ENCODE results near the gene ERMP1.

Gene ERMP1

GRCh38 chr9:5756633-5757032, 76.3 kb downstream of the ERMP1 start:
- H3K4me3 ChIP-seq (ENCODE audit: low read depth, low read length): no peak overlapping the region
- no peak for TF ChIP-seq CTCF (IDR thresholded peaks at IDR 0.05; ENCODE audit: low read depth, low read length)

- no peak overlapping the region for H3K4me3 ChIP-seq (ENCODE audit: low read depth, low read length)
- TF ChIP-seq CTCF (IDR thresholded peaks at IDR 0.05; ENCODE audit: low read depth, low read length): no peak
These were observed 82.3 kb downstream of the ERMP1 start for GRCh38 chr9:5750569-5750968.

GRCh38 chr9:5749306-5749705, 83.6 kb downstream of the ERMP1 start:
- H3K4me3 ChIP-seq (ENCODE audit: low read depth, low read length): no peak overlapping the region
- TF ChIP-seq CTCF (IDR thresholded peaks at IDR 0.05; ENCODE audit: low read depth, low read length): no peak

GRCh38 chr9:5748438-5748837, 84.5 kb downstream of the ERMP1 start:
- H3K4me3 ChIP-seq (ENCODE audit: low read depth, low read length): no peak overlapping the region
- TF ChIP-seq CTCF (IDR thresholded peaks at IDR 0.05; ENCODE audit: low read depth, low read length): no peak

GRCh38 chr9:5743109-5743508, 89.8 kb downstream of the ERMP1 start:
- H3K4me3 ChIP-seq (ENCODE audit: low read depth, low read length): no peak overlapping the region

GRCh38 chr9:5736563-5737346, 96.2 kb downstream of the ERMP1 start:
- H3K4me3 ChIP-seq (ENCODE audit: low read depth, low read length): no peak overlapping the region
- TF ChIP-seq CTCF (IDR thresholded peaks at IDR 0.05; ENCODE audit: low read depth, low read length): no peak

More at GRCh38 chr9:5743109-5743508, 89.8 kb downstream of the ERMP1 start:
- TF ChIP-seq CTCF (IDR thresholded peaks at IDR 0.05; ENCODE audit: low read depth, low read length): no peak

GRCh38 chr9:5735072-5735471, 97.8 kb downstream of the ERMP1 start:
- no peak for TF ChIP-seq CTCF (IDR thresholded peaks at IDR 0.05; ENCODE audit: low read depth, low read length)
- H3K4me3 ChIP-seq (ENCODE audit: low read depth, low read length): no peak overlapping the region

All from WI38 (cell line).